CD4-positive, alpha-beta T cell (primary cell): Measurements from ENCODE around the gene OR2K2. TPM values are rescaled to one million over a fixed set of nuclear protein-coding genes. Genes with fewer than 3 reads are reported as not detected.

Source experiments
- ATAC-seq: fragments of 200-7000 bp; cut with Tn5 transposase; one replicate; pipeline ENCODE4 v1.10.0; 2022; ENCODE audit warnings: mild to moderate bottlenecking; ENCODE audit not compliant: poor library complexity
- CTCF ChIA-PET: fragments of 350-600 bp; sonication (Branson Sonifier 250); formaldehyde crosslinking; loops from one replicate; lab custom pipeline; 2021; ENCODE audit warnings: antibody characterized with exemption, inconsistent platforms; lab: Charles Lee
- POLR2A ChIA-PET: fragments of 350-600 bp; sonication (Branson Sonifier 250); formaldehyde crosslinking; loops from one replicate; lab custom pipeline; 2021; ENCODE audit warnings: antibody characterized with exemption, inconsistent platforms; lab: Charles Lee
- DNase-seq, 14 experiments: peaks; one replicate each; pipeline ENCODE4 v3.0.0-alpha.2; 2013 to 2020; ENCODE audit warnings: mixed read lengths in 2 of 14
- H3K27ac ChIP-seq, 2 donors: one replicate each; pipeline versions ENCODE4 v1.5.1 to v1.7.0; 2013; ENCODE audit warnings: low read length in 2 of 2, low read depth in 1 of 2, mild to moderate bottlenecking in 1 of 2
- H3K27me3 ChIP-seq, 2 experiments: 1 replicate in 1 of 2; 2 replicates in 1 of 2; pipeline versions ENCODE4 v1.6.1 to v1.7.0; 2013; ENCODE audit warnings: low read length in 2 of 2, control low read depth in 1 of 2, mild to moderate bottlenecking in 1 of 2, moderate library complexity in 1 of 2; ENCODE audit not compliant: insufficient read depth in 2 of 2, control insufficient read depth in 1 of 2
- H3K36me3 ChIP-seq: one replicate; pipeline ENCODE4 v1.6.1; 2013; ENCODE audit warnings: low read length, control low read depth; ENCODE audit not compliant: insufficient read depth
- H3K4me1 ChIP-seq: one replicate; pipeline ENCODE4 v1.6.1; 2013; ENCODE audit warnings: low read length, control low read depth; ENCODE audit not compliant: insufficient read depth
- H3K4me3 ChIP-seq: one replicate; pipeline ENCODE4 v1.5.1; 2013; ENCODE audit warnings: mild to moderate bottlenecking, low read length, moderate library complexity
- H3K9me3 ChIP-seq, 2 experiments: 1 replicate in 1 of 2; 2 replicates in 1 of 2; pipeline versions ENCODE4 v1.6.1 to v1.7.0; 2013; ENCODE audit warnings: low read length in 2 of 2, mild to moderate bottlenecking in 2 of 2, control low read depth in 1 of 2, moderate library complexity in 1 of 2; ENCODE audit not compliant: control insufficient read depth in 1 of 2, insufficient read depth in 1 of 2
- H3K27ac Mint-ChIP-seq: one replicate; pipeline ENCODE4 v1.8.0; 2020; ENCODE audit warnings: mixed read lengths
- H3K27me3 Mint-ChIP-seq: one replicate; pipeline ENCODE4 v1.8.0; 2021; ENCODE audit warnings: mixed read lengths
- H3K36me3 Mint-ChIP-seq: one replicate; pipeline ENCODE4 v1.8.0; 2021; ENCODE audit warnings: low read depth, mixed read lengths
- H3K4me1 Mint-ChIP-seq: one replicate; pipeline ENCODE4 v1.8.0; 2021; ENCODE audit warnings: low read depth, mixed read lengths
- H3K4me3 Mint-ChIP-seq: one replicate; pipeline ENCODE4 v1.8.0; 2020; ENCODE audit warnings: mild to moderate bottlenecking, mixed read lengths
- H3K9me3 Mint-ChIP-seq: one replicate; pipeline ENCODE4 v1.8.0; 2020; ENCODE audit warnings: mixed read lengths
- intact Hi-C, 2 experiments: fragments of 100-400 bp; cut with DNase I in 1 of 2; cut with micrococcal nuclease in 1 of 2; formaldehyde crosslinking; loops; one replicate each; pipeline versions ENCODE4 v1.15.1 to v1.9.0; 2023 to 2025; cut with DNase I, micrococcal nuclease
- total RNA-seq, 174 experiments: library from RNA in 2 of 174; stranded (reverse) in 2 of 174; gene quantifications; one replicate each; pipeline ENCODE4 v1.2.3 and lab custom pipeline; 2021 to 2026
- TF ChIP-seq, protein P1 (sequence below): fragments of 200-600 bp; IDR thresholded peaks from one replicate; pipeline ENCODE4 v1.8.0; 2022; ENCODE audit warnings: antibody characterized with exemption, mild to moderate bottlenecking

Gene OR2K2
- total RNA-seq, 2 experiments from 2014 or later: not detected

DNA sequence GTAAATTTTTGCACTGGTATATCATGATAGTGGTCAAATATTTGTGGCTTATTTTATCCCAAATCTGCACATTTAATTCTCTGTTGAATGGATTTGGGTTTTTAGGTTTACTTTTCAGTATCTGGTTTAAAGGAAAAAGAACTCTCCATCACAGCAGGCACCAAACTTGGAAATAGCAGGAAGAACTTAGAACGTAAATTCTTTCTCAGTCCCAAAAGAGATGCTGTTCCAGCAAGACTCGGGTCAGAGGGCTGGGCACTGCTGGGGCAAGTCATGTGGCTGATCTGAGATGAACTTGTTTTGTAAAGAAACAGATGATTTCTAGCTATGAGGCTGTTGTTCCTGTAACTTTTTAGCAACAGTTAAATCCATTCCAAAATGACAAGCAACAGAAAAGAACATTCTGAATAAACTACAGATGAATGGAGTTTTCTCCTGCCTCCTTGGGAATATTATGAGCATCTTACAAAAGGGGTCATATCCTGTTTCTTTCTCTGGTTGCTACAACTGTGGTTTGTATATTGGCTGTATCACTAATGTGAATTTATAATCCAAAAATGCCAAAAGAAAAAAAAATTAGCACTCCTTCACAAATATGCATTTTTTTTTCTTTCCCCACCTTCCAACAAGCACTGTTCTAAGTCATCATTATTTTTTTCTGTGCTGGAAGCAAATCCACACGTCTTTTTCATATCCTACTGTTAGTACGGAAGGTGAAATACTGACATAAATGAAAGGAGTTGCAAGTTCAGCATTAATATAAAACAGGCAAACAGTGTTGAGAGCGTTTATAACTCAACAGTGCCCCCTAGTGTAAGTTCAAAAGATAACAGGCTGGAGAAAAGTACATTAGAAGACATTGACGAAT is 31.1 kb downstream of the OR2K2 start:
- Histone ChIP-seq H3K4me3 (no peak overlapping the region), H3K27me3 (no peaks in the 10 kb centered on the region), H3K4me1 (no peaks in the 10 kb centered on the region), H3K9me3 (peaks cover 0 to 4% of the 10 kb centered on the region in 2 experiments), H3K27ac (no peak overlapping the region), H3K36me3 (no peaks in the 10 kb centered on the region)
- Mint-ChIP-seq H3K36me3 (no peaks in the 10 kb centered on the region), H3K9me3 (peaks cover 3% of the 10 kb centered on the region), H3K27ac (no peak overlapping the region), H3K4me1 (no peaks in the 10 kb centered on the region), H3K27me3 (peaks cover 21% of the 10 kb centered on the region), H3K4me3 (no peak overlapping the region)
- ATAC-seq (no peak), DNase-seq (peak in 3 of 14 experiments; percentile 34 to 53 (median 43))
- POLR2A ChIA-PET: no interaction called here
- TF ChIP-seq, protein P1, sequence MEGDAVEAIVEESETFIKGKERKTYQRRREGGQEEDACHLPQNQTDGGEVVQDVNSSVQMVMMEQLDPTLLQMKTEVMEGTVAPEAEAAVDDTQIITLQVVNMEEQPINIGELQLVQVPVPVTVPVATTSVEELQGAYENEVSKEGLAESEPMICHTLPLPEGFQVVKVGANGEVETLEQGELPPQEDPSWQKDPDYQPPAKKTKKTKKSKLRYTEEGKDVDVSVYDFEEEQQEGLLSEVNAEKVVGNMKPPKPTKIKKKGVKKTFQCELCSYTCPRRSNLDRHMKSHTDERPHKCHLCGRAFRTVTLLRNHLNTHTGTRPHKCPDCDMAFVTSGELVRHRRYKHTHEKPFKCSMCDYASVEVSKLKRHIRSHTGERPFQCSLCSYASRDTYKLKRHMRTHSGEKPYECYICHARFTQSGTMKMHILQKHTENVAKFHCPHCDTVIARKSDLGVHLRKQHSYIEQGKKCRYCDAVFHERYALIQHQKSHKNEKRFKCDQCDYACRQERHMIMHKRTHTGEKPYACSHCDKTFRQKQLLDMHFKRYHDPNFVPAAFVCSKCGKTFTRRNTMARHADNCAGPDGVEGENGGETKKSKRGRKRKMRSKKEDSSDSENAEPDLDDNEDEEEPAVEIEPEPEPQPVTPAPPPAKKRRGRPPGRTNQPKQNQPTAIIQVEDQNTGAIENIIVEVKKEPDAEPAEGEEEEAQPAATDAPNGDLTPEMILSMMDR: peak; percentile 78
- intact Hi-C loops: loop anchor here in 1 of 2 experiments (10.0 kb wide), 1 partner anchor 1724 kb away; no protein-coding TSS in a partner anchor
- CTCF ChIA-PET: no interaction called here

DNA sequence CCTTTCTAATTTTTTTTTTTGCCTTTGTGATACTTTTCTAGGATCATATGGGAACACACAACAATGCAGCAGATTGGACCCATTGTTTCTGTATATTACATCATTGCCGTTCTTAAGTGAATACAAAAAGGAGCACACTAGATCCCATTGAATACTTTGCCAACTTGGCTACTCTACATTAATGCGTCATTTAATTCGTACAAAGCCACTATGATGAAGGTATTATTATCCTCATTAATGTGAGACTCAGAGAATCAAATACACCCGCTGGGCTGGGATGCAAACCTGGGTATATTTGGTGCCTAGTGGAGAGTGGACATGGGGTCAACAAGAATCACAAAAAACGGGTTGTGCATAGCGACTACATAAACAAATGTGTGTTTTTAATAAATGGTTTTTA is 31.9 kb downstream of the OR2K2 start:
- H3K9me3 Mint-ChIP-seq: peaks cover 3% of the 10 kb centered on the region
- no peaks in the 10 kb centered on the region for H3K4me1 Mint-ChIP-seq
- H3K27me3 ChIP-seq: no peaks in the 10 kb centered on the region
- intact Hi-C loops: loop anchor here in 1 of 2 experiments (10.0 kb wide), 1 partner anchor 1723 kb away; no protein-coding TSS in a partner anchor
- no peak overlapping the region for H3K27ac Mint-ChIP-seq
- POLR2A ChIA-PET: no interaction called here
- no peaks in the 10 kb centered on the region for H3K36me3 ChIP-seq
- H3K9me3 ChIP-seq: peaks cover 0 to 4% of the 10 kb centered on the region in 2 experiments
- no peak overlapping the region for H3K4me3 ChIP-seq
- no peaks in the 10 kb centered on the region for H3K4me1 ChIP-seq
- TF ChIP-seq, protein P1: no peak
- DNase-seq (no peak), ATAC-seq (no peak)
- no peak overlapping the region for H3K4me3 Mint-ChIP-seq
- CTCF ChIA-PET: no interaction called here
- no peak overlapping the region for H3K27ac ChIP-seq
- peaks cover 21% of the 10 kb centered on the region for H3K27me3 Mint-ChIP-seq
- no peaks in the 10 kb centered on the region for H3K36me3 Mint-ChIP-seq

GRCh38 chr9:111297066-111297824 is 32.8 kb downstream of the OR2K2 start:
- no peaks in the 10 kb centered on the region for H3K36me3 Mint-ChIP-seq
- no peak for DNase-seq
- H3K36me3 ChIP-seq: no peaks in the 10 kb centered on the region
- H3K27me3 Mint-ChIP-seq: peaks cover 23% of the 10 kb centered on the region
- H3K27ac ChIP-seq: no peak overlapping the region
- H3K4me1 Mint-ChIP-seq: no peaks in the 10 kb centered on the region
- TF ChIP-seq, protein P1: no peak
- no peak overlapping the region for H3K4me3 ChIP-seq
- H3K9me3 ChIP-seq: peaks cover 0 to 4% of the 10 kb centered on the region in 2 experiments
- no peak overlapping the region for H3K27ac Mint-ChIP-seq
- H3K9me3 Mint-ChIP-seq: peaks cover 3% of the 10 kb centered on the region
- ChIA-PET CTCF (no interaction called here), POLR2A (no interaction called here)
- H3K27me3 ChIP-seq: no peaks in the 10 kb centered on the region
- no peaks in the 10 kb centered on the region for H3K4me1 ChIP-seq
- no peak for ATAC-seq
- no peak overlapping the region for H3K4me3 Mint-ChIP-seq
- intact Hi-C loops: loop anchor here in 1 of 2 experiments (10.0 kb wide), 1 partner anchor 1722 kb away; no protein-coding TSS in a partner anchor
